Tibial nerve (tissue), 4 donors: ENCODE measurements around the gene LMF2. TPM values are rescaled to one million over a fixed set of nuclear protein-coding genes. Genes with fewer than 3 reads are reported as not detected.
A peak's percentile ranks its signal among the peaks of the same experiment; 100 is the strongest.

Source experiments
- DNase-seq, 2 donors: peaks; one replicate each; pipeline ENCODE4 v3.0.0-alpha.2; 2019; ENCODE audit warnings: low spot score in 2 of 2
- H3K27ac ChIP-seq, 4 donors: fragments of 200-600 bp; sonication (generic) in 3 of 4; one replicate each; pipeline ENCODE4 v1.5.1; 2017 to 2019; ENCODE audit warnings: mild to moderate bottlenecking in 1 of 4
- H3K27me3 ChIP-seq, 2 donors: fragments of 200-600 bp; sonication (generic) in 1 of 2; one replicate each; pipeline versions ENCODE4 v1.5.1 to v1.6.0; 2017 to 2019
- H3K36me3 ChIP-seq, 3 donors: fragments of 200-600 bp; sonication (generic); one replicate each; pipeline ENCODE4 v1.5.1; 2018 to 2019
- H3K4me1 ChIP-seq, 4 donors: fragments of 200-600 bp; sonication (generic) in 3 of 4; one replicate each; pipeline ENCODE4 v1.5.1; 2017 to 2019
- H3K4me3 ChIP-seq, 4 donors: fragments of 200-600 bp; sonication (generic) in 3 of 4; one replicate each; pipeline ENCODE4 v1.5.1; 2017 to 2019; ENCODE audit warnings: mild to moderate bottlenecking in 1 of 4, moderate library complexity in 1 of 4
- H3K9me3 ChIP-seq, 4 donors: fragments of 200-600 bp; sonication (generic) in 3 of 4; one replicate each; pipeline ENCODE4 v1.5.1; 2017 to 2019
- CTCF ChIP-seq, 5 experiments: fragments of 200-600 bp in 3 of 5; fragments of 450-650 bp in 2 of 5; sonication (generic) in 3 of 5; IDR thresholded peaks; one replicate each; pipeline ENCODE4 v1.5.1; 2016 to 2019; ENCODE audit warnings: antibody characterized with exemption in 5 of 5, mild to moderate bottlenecking in 3 of 5, moderate library complexity in 2 of 5
- EP300 ChIP-seq, 2 donors: sonication (generic); formaldehyde crosslinking; IDR thresholded peaks; one replicate each; pipeline ENCODE4 v1.6.1; 2017; ENCODE audit warnings: antibody characterized with exemption in 2 of 2, mild to moderate bottlenecking in 1 of 2
- POLR2A ChIP-seq, 2 donors: fragments of 450-650 bp; IDR thresholded peaks; one replicate each; pipeline ENCODE4 v1.6.1; 2017; ENCODE audit warnings: antibody characterized with exemption in 2 of 2, mild to moderate bottlenecking in 2 of 2, moderate library complexity in 2 of 2
- WGBS, 2 donors: methylation state at CpG; one replicate each; pipeline ENCODE4 v1.1.5; 2018; 5-methylcytosine and 5-hydroxymethylcytosine counted together
- total RNA-seq, 4 donors: library from RNA; depleted of rRNA; stranded (reverse); fragments of >200 nt; gene quantifications; one replicate each; pipeline ENCODE4 v1.1.0, GENCODE V29; 2016

LMF2 gene
- total RNA-seq, 4 donors from 2014 or later: 53.7 to 85.2 (median 58.1) TPM

GRCh38 chr22:50530877-50531545 lies 23.5 kb upstream of the LMF2 start:
- TF ChIP-seq POLR2A (IDR thresholded peaks at IDR 0.05) (peak; percentile 27 to 54), EP300 (IDR thresholded peaks at IDR 0.05) (peak in 1 of 2 donors; percentile 40), CTCF (IDR thresholded peaks at IDR 0.05) (no peak)
- no peaks in the 10 kb centered on the region for H3K9me3 ChIP-seq
- H3K4me1 ChIP-seq: peaks cover 0 to 68% (median 33%) of the 10 kb centered on the region in 4 donors
- DNase-seq: peak; percentile 65 to 75
- WGBS, 2 donors: 6 to 8% methylated on average over 33 to 50 of the region's 53 CpGs
- H3K4me3 ChIP-seq: peak overlapping the region; percentile 31 to 60 (median 52)
- peaks cover 3 to 59% of the 10 kb centered on the region in 2 donors for H3K27me3 ChIP-seq
- H3K36me3 ChIP-seq: no peaks in the 10 kb centered on the region
- peak overlapping the region; percentile 56 to 96 (median 90) for H3K27ac ChIP-seq

- peak overlapping the region; percentile 31 to 60 (median 52) for H3K4me3 ChIP-seq
- H3K27me3 ChIP-seq: peaks cover 3 to 59% of the 10 kb centered on the region in 2 donors
- DNase-seq: peak in 1 of 2 donors; percentile 47
- H3K9me3 ChIP-seq: no peaks in the 10 kb centered on the region
- H3K36me3 ChIP-seq: no peaks in the 10 kb centered on the region
- no peak for TF ChIP-seq CTCF (IDR thresholded peaks at IDR 0.05)
- no peak for TF ChIP-seq EP300 (IDR thresholded peaks at IDR 0.05)
- TF ChIP-seq POLR2A (IDR thresholded peaks at IDR 0.05): no peak
- H3K27ac ChIP-seq: peak overlapping the region; percentile 56 to 96 (median 90)
- 0 to 4% methylated on average over 3 to 13 of the region's 21 CpGs for WGBS, 2 donors
- H3K4me1 ChIP-seq: peaks cover 0 to 69% (median 33%) of the 10 kb centered on the region in 4 donors
Measured at GRCh38 chr22:50530580-50530876, 23.0 kb upstream of the LMF2 start.

- H3K9me3 ChIP-seq: no peaks in the 10 kb centered on the region
- peak; percentile 55 to 72 for DNase-seq
- H3K27me3 ChIP-seq: peaks cover 3 to 55% of the 10 kb centered on the region in 2 donors
- peaks cover 0 to 70% (median 33%) of the 10 kb centered on the region in 4 donors for H3K4me1 ChIP-seq
- WGBS, 2 donors: 2 to 8% methylated on average over 5 to 57 of the region's 92 CpGs
- peak within 1 kb of the TSS; percentile 56 to 96 (median 90) for H3K27ac ChIP-seq
- TF ChIP-seq EP300 (IDR thresholded peaks at IDR 0.05): peak in 1 of 2 donors; percentile 79
- peak in 1 of 5 experiments; percentile 9 for TF ChIP-seq CTCF (IDR thresholded peaks at IDR 0.05)
- peak; percentile 31 to 69 for TF ChIP-seq POLR2A (IDR thresholded peaks at IDR 0.05)
- H3K36me3 ChIP-seq: no peaks in the 10 kb centered on the region
- H3K4me3 ChIP-seq: peak within 1 kb of the TSS; percentile 31 to 60 (median 52)
Measured at GRCh38 chr22:50529897-50530579, 22.5 kb upstream of the LMF2 start, which contains the start of gene TYMP. TSS of gene TYMP (minus strand) at chr22:50530012. CDS start at chr22:50529709, 303 bp downstream.

- Histone ChIP-seq H3K27ac (peak overlapping the region; percentile 56 to 96 (median 90)), H3K36me3 (no peaks in the 10 kb centered on the region), H3K4me1 (peaks cover 0 to 76% (median 36%) of the 10 kb centered on the region in 4 donors), H3K4me3 (peak overlapping the region; percentile 31 to 60 (median 49)), H3K9me3 (no peaks in the 10 kb centered on the region), H3K27me3 (peaks cover 3 to 50% of the 10 kb centered on the region in 2 donors)
- 4 to 16% methylated on average over 18 to 31 of the region's 50 CpGs for WGBS, 2 donors
- TF ChIP-seq EP300 (IDR thresholded peaks at IDR 0.05): no peak
- no peak for TF ChIP-seq POLR2A (IDR thresholded peaks at IDR 0.05)
- TF ChIP-seq CTCF (IDR thresholded peaks at IDR 0.05): no peak
- DNase-seq: peak in 1 of 2 donors; percentile 23
Measured at GRCh38 chr22:50529416-50529896, 22.0 kb upstream of the LMF2 start.
